Fibroblast of lung (primary cell): Measurements from ENCODE around the gene NPTX1. TPM values are rescaled to one million over a fixed set of nuclear protein-coding genes. Genes with fewer than 3 reads are reported as not detected.

Experiments used
- DNase-seq, 2 donors: peaks; one replicate each; pipeline versions ENCODE4 v3.0.0 to v3.0.0-alpha.2; 2010; ENCODE audit warnings: low read depth in 2 of 2
- H2AFZ ChIP-seq: 2 replicates; pipeline ENCODE4 v1.5.1; 2012; ENCODE audit warnings: low read length, control low read depth, inconsistent platforms
- H3K27ac ChIP-seq: 2 replicates; pipeline ENCODE4 v1.5.1; 2011; ENCODE audit warnings: low read length, control low read depth; ENCODE audit not compliant: insufficient read depth
- H3K27me3 ChIP-seq: 2 replicates; pipeline ENCODE4 v1.5.1; 2011; ENCODE audit warnings: mild to moderate bottlenecking, low read length; ENCODE audit not compliant: control insufficient read depth, insufficient read depth
- H3K36me3 ChIP-seq: 2 replicates; pipeline ENCODE4 v1.5.1; 2011; ENCODE audit warnings: low read length; ENCODE audit not compliant: control insufficient read depth, insufficient read depth
- H3K4me1 ChIP-seq: 2 replicates; pipeline ENCODE4 v1.5.1; 2011; ENCODE audit warnings: low read length; ENCODE audit not compliant: control insufficient read depth, insufficient read depth; ENCODE audit errors: extremely low read depth
- H3K4me2 ChIP-seq: 2 replicates; pipeline ENCODE4 v1.5.1; 2011; ENCODE audit warnings: low read length, control low read depth; ENCODE audit not compliant: insufficient read depth; ENCODE audit errors: extremely low read depth
- H3K4me3 ChIP-seq, 4 experiments: fragments of 200-600 bp in 1 of 4; sonication (generic) in 1 of 4; replicated peaks in 1 of 4; 2 replicates each; pipeline ENCODE4 v1.5.1; 2011 to 2016; ENCODE audit warnings: low read length in 4 of 4, low read depth in 3 of 4, mild to moderate bottlenecking in 3 of 4, control low read depth in 2 of 4, inconsistent platforms in 1 of 4, mixed read lengths in 1 of 4; ENCODE audit not compliant: insufficient read depth in 1 of 4; ENCODE audit errors: control extremely low read depth in 1 of 4
- H3K79me2 ChIP-seq: 2 replicates; pipeline ENCODE4 v1.5.1; 2012; ENCODE audit warnings: mild to moderate bottlenecking, low read length, inconsistent platforms; ENCODE audit not compliant: control insufficient read depth, insufficient read depth
- H3K9ac ChIP-seq: 2 replicates; pipeline ENCODE4 v1.5.1; 2011; ENCODE audit warnings: mild to moderate bottlenecking, low read length, control low read depth; ENCODE audit not compliant: insufficient read depth
- H3K9me3 ChIP-seq: 2 replicates; pipeline ENCODE4 v1.5.1; 2012; ENCODE audit warnings: low read depth, low read length; ENCODE audit not compliant: control insufficient read depth, insufficient read depth
- H4K20me1 ChIP-seq: 2 replicates; pipeline ENCODE4 v1.5.1; 2011; ENCODE audit warnings: low read length; ENCODE audit not compliant: control insufficient read depth, insufficient read depth; ENCODE audit errors: extremely low read depth
- EZH2 ChIP-seq: IDR thresholded peaks from 2 replicates; pipeline ENCODE4 v1.5.1; 2012; ENCODE audit warnings: low read length, control low read depth, mild to moderate bottlenecking; ENCODE audit errors: missing control alignments
- polyA plus RNA-seq, 2 donors: library from polyadenylated mRNA; depleted of rRNA in 1 of 2; stranded (reverse) in 1 of 2; unstranded in 1 of 2; fragments of >200 nt; gene quantifications; 2 replicates each; pipeline ENCODE4 v1.2.1, GENCODE V29; 2011 to 2012; ENCODE audit warnings: missing spikeins in 1 of 2
- total RNA-seq: library from RNA; depleted of rRNA; stranded (reverse); fragments of >200 nt; gene quantifications from 2 replicates; pipeline ENCODE4 v1.2.1, GENCODE V29; 2014
- TF ChIP-seq, protein P1 (sequence below), 2 donors: IDR thresholded peaks in 1 of 2; conservative IDR thresholded peaks in 1 of 2; 1 replicate in 1 of 2; 2 replicates in 1 of 2; pipeline ENCODE4 v1.5.1; 2011 to 2012; ENCODE audit warnings: low read length in 2 of 2, control low read depth in 1 of 2, inconsistent platforms in 1 of 2, low read depth in 1 of 2, mild to moderate bottlenecking in 1 of 2

NPTX1 gene
- total and polyA plus RNA-seq, 2 donors (not counting 1 experiment from before 2014, with no cell fraction given) = 14.9 to 31.2 TPM

DNA sequence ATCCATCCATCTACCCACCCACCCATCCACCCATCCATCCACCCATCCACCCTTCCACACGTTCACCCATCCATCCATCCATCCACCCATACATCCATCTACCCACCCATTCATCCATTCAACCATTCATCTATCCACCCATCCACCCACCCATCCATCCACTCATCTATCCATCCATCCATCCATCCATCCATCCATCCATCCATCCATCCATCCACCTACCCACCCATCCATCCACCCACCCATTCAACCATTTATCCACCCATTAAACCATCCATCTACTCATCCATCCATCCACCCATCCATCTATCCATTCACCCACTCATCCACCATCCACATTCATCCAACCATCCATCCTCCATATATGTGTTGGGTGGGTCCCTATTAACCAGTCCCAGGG is 42.0 kb upstream of the NPTX1 start:
- H3K9me3 ChIP-seq = no peaks in the 10 kb centered on the region
- H3K4me2 ChIP-seq = no peak overlapping the region
- no peaks in the 10 kb centered on the region for H3K36me3 ChIP-seq
- H2AFZ ChIP-seq = no peak overlapping the region
- H4K20me1 ChIP-seq = no peaks in the 10 kb centered on the region
- no peaks in the 10 kb centered on the region for H3K4me1 ChIP-seq
- peaks cover 8% of the 10 kb centered on the region for H3K27me3 ChIP-seq
- TF ChIP-seq, protein P1, sequence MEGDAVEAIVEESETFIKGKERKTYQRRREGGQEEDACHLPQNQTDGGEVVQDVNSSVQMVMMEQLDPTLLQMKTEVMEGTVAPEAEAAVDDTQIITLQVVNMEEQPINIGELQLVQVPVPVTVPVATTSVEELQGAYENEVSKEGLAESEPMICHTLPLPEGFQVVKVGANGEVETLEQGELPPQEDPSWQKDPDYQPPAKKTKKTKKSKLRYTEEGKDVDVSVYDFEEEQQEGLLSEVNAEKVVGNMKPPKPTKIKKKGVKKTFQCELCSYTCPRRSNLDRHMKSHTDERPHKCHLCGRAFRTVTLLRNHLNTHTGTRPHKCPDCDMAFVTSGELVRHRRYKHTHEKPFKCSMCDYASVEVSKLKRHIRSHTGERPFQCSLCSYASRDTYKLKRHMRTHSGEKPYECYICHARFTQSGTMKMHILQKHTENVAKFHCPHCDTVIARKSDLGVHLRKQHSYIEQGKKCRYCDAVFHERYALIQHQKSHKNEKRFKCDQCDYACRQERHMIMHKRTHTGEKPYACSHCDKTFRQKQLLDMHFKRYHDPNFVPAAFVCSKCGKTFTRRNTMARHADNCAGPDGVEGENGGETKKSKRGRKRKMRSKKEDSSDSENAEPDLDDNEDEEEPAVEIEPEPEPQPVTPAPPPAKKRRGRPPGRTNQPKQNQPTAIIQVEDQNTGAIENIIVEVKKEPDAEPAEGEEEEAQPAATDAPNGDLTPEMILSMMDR (conservative IDR thresholded peaks at IDR 0.05 in 1 of 2, IDR thresholded peaks at IDR 0.05 in 1 of 2; ENCODE audit: low read depth in 1 of 2, low read length in 2 of 2) = no peak
- TF ChIP-seq EZH2 = no peak
- no peaks in the 10 kb centered on the region for H3K79me2 ChIP-seq
- H3K9ac ChIP-seq = no peak overlapping the region
- DNase-seq = no peak
- H3K4me3 ChIP-seq = no peak overlapping the region
- no peak overlapping the region for H3K27ac ChIP-seq

DNA sequence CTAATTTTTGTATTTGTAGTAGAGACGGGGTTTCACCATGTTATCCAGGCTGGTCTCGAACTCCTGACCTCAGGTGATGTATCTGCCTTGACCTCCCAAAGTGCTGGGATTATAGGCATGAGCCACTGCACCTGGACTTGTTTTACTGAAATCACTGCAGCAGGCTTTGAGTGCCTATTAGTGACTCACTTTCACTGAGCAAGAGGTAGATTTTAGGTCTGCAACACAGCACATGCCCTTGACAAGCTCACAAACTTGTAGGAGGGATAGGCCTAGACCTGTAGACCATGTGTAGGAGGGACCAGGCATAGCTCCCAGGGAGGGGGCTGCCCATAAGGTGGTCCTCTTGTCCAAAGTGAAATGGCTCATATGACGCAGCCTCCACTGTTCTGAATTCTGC is 41.2 kb upstream of the NPTX1 start:
- no peak for DNase-seq
- Histone ChIP-seq H3K4me3 (no peak overlapping the region), H3K27me3 (peaks cover 4% of the 10 kb centered on the region), H3K4me2 (no peak overlapping the region), H3K9ac (no peak overlapping the region), H3K79me2 (no peaks in the 10 kb centered on the region), H3K36me3 (no peaks in the 10 kb centered on the region), H3K9me3 (no peaks in the 10 kb centered on the region), H3K4me1 (no peaks in the 10 kb centered on the region), H4K20me1 (no peaks in the 10 kb centered on the region), H2AFZ (no peak overlapping the region), H3K27ac (no peak overlapping the region)
- TF ChIP-seq, protein P1 (conservative IDR thresholded peaks at IDR 0.05 in 1 of 2, IDR thresholded peaks at IDR 0.05 in 1 of 2; ENCODE audit: low read depth in 1 of 2, low read length in 2 of 2) = no peak
- no peak for TF ChIP-seq EZH2

DNA sequence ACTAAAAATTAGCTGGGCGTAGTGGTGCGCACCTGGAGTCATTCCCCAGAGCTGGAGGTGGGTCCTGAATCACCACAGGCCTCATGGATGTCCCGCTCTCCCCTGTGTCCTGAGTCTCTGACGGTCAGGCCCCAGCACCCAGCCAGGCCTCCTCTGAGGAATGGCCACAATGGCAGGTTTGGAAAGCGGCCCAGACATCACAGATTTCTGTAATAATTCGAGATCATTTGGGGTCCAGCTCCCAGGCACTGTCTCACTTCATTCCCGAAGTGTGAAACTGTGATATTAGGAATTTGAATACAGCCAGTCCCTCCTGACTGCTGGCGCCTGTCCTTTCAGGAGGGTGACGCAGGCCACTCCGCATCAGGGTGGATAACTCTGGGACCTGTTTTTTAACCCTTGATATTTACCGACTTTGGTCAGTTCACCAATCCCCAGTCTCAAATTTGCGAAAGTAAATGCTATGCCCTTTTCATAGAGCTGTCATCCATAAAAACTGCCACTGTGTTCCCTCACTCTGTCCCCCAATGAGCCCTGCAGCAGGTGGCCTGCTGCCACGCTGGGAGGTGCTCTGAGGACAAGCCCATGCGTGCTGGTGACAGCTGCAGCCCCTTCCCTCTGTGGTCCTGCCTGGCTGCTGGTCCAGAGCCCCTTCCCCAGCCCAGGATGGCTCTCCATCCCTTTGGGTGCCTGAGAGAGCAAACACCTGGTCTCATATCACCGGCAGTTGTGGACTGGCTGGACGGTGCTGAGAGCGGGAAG is 39.9 kb upstream of the NPTX1 start:
- DNase-seq = no peak
- no peak overlapping the region for H2AFZ ChIP-seq
- H3K36me3 ChIP-seq = no peaks in the 10 kb centered on the region
- H3K4me3 ChIP-seq = no peak overlapping the region
- no peaks in the 10 kb centered on the region for H4K20me1 ChIP-seq
- no peak overlapping the region for H3K4me2 ChIP-seq
- no peaks in the 10 kb centered on the region for H3K79me2 ChIP-seq
- no peak overlapping the region for H3K9ac ChIP-seq
- H3K4me1 ChIP-seq = no peaks in the 10 kb centered on the region
- H3K9me3 ChIP-seq = no peaks in the 10 kb centered on the region
- H3K27ac ChIP-seq = no peak overlapping the region
- peaks cover 4% of the 10 kb centered on the region for H3K27me3 ChIP-seq
- TF ChIP-seq, protein P1 (conservative IDR thresholded peaks at IDR 0.05 in 1 of 2, IDR thresholded peaks at IDR 0.05 in 1 of 2; ENCODE audit: low read depth in 1 of 2, low read length in 2 of 2) = no peak
- TF ChIP-seq EZH2 = no peak
